Endometrium (tissue), 2 donors: ENCODE data around the gene CIT.
"Not testable (repeated sequence)": the region's sequence is repeated elsewhere in the genome, so short reads cannot be mapped to it uniquely, and the experiment has no call there.

Experiments used
- FAIRE-seq: peaks from 2 replicates; lab custom pipeline; 2012; peaks lifted over from hg19 to GRCh38; lab: Jason Lieb, UNC
- donor health status: control.
- donor health status: control.

The CIT gene

DNA sequence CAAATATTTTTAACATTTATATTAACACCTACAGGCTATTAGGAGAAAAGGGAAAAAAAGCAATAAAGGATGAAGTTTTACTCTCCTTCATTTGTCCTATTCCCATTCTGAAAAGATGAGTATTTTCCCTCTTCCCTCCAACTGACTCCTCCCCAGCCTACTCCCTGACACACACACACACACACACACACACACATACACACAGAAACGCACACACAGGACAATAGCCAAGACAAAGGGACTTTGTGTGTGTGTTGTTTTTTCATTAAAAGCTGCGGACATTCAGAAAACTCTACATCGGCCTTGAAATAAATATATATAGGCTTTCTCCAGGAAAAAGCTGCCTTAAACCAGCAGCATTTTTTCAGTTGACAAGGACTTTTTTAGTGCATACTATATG, 134.4 kb downstream of the CIT start:
- FAIRE-seq = no peak

DNA sequence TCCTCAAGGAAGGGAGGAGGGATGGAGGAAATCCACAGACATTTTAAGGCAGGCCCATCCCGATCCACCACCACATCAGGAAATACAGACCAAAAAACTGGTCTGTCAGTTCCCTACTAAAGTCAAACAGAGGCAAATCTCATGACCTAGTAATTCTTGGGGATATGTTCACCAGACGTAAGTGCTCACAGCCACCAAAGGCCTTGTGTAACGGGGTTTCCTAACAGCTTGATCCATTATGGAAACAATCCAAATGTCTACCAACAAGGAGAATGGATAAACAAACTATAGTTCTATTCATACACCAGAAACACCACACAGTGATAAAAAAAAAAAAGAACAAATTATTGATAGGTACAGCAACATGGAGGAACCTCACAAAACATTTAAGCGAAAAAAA, 136.3 kb downstream of the CIT start:
- no peak for FAIRE-seq

DNA sequence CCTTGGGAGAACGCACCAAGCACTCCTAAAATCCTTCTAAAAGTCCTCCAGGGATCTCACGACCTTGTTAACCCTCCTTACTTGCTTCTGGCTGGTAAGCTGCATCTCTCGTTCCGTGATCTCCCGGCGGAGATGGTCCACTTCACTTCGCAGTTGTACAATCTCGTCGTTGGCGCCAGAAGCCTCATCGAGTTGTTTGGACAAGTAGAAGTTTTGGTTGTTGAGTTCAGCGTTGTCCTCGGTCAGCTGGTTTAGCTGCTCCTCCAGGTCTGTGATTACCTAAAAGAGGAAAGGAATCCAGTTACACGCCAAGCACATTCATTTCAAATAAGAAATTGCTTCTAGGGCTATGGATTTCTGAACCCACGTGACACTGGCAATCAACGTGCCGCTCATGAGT, 142.0 kb downstream of the CIT start:
- no peak for FAIRE-seq

DNA sequence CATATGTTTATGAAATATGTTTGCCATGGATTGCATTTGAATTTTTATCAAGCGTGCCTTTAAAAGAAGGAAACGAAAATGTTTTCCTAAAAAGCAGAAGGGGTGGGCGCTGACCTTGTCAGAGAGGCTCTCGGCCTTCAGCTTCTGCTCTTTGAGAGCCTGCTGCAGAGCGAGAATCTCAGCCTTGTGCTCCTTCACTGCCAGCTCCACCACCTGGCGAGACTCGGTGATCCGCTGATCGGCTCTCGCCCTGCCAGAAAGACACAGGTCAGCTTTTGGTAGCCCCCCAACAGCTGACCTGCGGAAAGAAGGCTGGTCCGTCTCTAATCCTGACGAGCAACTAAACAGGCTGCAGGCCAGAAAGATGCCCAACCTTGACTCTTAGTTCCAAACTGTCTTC, 146.7 kb downstream of the CIT start:
- no peak for FAIRE-seq

DNA sequence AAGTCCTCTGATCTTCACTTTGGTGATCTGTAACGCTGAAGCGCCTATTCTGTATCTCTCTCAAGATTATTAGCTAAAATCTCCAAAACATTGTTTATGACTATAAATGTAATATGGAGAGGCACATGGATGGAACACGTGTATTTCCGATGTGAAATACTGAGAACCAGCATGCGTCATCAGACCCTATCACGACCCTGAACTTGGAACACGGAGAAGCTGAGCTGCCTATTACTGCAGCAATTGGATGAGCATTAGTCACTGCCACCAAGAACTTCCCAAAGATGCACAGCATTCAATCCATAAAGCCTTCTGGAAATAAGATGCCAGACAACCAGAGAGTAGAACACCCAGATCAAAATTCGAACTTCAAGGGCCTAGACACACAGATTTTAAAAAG, 147.2 kb downstream of the CIT start:
- no peak for FAIRE-seq

DNA sequence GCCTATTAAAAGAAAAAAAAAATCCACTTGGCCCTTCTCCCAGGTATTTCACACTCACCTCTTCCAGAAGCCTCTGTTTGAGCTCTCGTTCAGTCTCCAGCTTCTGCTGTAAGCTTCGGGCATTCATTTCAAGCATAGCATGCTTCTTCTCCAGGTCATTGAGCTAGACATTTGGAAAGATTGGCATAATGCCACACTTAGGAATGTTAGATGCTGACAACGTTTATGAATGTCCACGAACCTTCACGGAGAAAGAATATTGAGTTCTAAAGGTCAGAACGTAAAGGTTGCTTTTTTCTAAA, 148.7 kb downstream of the CIT start:
- no peak for FAIRE-seq

DNA sequence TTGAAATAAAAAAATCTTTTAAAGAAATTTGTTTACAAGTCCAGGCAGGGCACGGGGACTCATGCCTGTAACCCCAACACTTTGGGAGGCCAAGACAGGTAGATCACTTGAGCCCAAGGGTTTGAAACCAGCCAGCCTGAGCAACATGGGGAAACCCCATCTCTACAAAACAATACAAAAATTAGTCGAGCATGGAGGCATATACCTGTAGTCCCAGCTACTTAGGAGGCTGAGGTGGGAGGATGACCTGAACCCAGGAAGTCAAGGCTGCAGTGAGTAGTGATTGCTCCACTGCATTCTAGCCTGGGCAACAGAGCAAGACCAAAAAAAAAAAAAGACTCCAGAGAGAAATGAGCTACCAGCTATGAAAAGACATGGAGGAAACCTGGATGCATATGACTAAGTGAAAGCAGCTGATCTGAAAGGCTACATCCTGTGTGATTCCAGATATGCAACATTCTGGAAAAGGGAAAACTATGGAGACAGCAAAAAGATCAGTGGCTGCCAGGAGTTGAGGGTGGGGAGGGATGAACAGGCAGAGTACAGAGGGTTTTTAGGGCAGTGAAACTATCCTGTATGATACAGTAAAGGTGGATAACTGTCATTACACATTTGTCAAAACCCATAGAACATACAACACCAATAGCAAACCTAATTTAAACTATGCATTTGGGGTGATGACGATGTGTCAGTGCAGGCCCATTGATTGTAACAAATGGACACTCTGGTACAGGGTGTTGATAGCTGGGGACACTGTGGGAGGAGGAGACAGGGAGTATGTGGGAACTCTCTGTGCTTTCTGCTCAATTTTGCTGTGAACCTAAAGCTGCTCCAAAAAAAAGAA, 149.3 kb downstream of the CIT start:
- no peak for FAIRE-seq

DNA sequence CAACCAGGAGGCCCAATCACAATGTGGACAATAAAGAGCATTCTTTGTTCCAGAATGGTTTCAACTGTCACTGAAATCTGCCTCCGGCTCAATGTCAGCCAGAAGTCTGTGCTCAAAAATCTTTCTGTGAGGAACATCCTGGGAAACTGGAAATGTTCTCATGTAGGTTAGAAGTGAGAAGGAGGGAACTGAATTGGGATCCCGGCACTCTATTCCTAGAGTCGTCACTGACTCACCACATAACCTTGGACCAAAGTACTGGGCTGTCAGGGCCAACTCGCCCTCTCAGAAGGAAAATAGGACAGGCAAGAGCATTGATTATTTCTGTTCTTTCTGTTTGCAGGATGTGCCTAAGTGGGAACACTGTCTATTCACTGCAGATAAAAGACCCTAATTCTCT, 151.6 kb downstream of the CIT start:
- FAIRE-seq = no peak

DNA sequence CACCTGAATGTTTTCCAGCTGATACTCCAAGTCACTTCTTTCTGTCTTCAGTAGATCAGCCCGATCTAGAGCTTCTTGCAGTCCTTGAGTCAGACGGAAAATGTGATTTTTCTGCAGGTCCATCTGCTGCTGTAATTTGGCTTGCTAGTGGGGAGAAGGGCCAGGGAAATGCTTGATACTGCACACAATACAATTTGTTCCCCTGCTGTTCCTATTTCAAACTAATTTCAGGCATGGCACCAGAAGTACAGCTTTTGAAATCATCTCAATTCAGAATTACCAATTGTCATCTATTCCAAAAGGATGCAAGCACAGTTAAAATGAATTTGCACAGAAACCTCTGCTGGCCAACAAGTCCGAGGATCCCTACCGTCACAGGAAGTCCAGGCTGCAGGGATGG, 155.8 kb downstream of the CIT start:
- FAIRE-seq = no peak

DNA sequence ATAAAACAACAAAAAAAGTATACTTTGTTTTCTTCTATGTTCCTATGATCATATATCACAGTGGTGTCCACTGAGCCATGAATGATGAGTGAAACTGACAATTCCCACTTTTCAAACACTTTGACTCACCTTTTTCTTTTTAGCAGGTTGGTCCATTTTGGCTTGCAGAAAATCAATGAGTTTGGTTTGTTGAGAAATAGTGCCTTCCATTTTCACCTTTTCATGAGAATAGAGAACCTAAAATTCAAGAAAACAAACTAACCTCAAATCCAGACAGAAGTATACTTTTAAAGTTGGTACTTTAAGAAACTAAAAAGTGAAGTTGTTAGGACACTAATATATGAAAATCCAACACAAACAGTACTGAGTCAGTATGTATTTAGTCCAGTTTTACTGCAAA, 156.8 kb downstream of the CIT start:
- no peak for FAIRE-seq

DNA sequence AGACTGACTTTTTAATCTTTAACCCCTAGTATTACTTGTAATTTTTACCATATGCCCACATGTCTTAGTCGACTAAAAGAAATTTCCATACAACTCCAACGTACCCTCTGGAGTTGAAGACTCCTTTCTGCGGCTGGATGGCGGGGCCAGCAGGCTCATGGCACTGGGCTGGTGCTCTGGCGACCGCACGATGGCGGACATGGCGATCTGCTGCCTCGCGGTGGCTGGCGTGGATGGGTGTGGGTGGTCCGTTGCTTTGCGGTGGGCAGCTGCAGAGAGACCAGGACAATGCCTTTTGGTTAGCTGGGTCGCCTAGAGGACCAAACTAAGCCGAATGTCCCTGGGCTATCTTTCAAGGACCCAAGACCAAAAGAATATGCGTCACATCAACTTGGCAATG, 159.0 kb downstream of the CIT start:
- FAIRE-seq = no peak

DNA sequence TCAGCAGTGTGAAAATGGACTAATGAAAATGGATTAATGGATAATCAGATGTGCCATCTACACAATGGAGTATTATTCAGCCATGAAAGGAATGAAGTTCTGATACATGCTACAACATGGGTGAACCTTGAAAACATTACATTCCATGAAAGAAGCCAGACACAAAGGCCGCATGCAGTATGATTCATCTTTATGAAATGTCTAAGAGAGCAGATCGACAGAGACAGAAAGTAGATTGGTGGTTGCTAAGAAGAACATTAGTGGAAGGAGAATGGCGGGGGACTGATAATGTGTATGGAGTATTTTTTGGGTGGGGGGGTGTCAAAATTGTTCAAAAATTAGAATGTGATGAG, 161.9 kb downstream of the CIT start:
- no peak for FAIRE-seq

DNA sequence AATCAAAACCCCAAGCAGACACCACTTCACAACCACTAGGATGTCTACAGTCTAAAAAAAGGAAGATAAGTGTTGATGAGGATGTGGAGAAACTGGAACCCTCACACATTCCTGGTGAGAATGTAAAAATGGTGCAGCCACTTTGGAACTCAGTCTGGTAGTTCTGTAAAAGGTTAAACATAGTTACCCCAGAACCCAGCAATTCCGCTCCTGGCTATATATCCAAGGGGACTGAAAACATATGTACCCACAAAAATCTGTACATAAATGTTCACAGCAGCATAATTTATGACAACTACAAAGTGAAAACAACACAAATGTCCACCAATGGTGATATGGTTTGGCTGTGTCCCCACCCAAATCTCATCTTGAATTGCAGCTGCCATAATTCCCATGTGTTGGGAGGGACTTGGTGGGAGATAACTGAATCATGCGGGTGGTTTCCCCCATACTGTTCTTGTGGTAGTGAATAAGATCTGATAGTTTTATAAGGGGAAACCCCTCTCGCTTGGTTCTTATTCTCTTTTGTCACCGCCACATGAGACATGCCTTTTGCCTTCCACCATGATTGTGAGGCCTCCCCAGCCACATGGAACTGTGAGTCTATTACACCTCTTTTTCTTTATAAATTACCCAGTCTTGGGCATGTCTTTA, 162.4 kb downstream of the CIT start:
- FAIRE-seq = no peak

DNA sequence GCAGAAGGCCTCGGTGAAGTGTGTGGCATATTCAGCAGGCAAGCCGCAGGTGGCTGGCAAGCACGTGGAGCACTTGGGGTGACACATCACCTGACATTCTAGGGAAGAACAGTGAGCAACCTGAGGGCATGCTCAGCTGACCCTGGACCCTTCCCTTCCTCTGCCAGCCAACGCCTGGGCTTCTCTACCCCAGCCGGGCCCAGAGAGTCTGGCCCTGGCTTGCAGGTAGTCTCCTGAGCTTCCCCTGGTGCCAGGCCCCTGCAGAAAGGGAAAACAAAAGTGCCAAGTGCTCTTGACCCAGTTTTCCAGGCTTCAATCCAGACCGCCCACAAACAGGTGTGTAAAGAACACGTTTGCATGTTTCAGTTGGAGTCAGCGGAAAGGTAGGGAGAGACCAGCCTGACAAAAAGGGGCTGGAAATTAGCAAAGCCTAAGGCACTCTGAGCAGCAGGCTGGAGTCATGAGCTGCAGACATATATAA, 163.5 kb downstream of the CIT start:
- no peak for FAIRE-seq

DNA sequence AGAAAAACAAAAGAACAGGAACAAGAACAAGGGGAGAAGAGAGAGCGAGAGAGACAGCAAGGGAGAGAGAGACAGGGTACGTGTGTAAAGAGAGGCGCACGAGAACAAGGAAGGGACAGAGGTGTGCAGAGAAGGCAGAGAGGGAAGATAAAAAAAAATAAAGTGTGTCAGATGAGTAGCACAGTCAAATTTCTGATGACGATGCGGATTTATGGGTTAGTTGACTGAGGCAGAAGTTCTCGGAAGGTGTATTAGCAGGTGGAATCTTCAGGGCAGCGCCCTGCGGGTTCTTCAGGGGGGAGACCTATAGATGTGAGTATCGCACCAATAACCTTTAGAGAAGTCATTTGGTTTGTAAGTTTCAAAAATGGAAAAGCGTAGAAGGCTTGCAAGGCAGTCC, 164.4 kb downstream of the CIT start:
- no peak for FAIRE-seq

DNA sequence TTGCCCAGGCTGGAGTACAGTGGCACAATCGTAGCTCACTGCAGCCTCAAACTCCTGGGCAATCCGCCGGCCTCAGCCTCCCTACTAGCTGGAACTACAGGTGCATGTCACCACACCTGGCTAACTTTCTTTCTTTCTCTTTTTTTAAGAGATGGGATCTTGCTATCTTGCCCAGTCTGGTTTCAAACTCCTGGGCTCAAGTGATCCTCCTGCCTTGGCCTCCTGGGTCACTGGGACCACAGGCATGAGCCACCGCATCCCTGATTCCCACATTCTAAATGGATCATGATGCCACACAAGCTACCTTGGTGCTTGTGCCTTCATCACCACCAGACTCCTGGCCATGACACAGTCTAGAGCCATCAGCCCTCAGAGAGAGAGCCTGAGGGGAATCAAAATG, 165.4 kb downstream of the CIT start:
- FAIRE-seq = no peak

DNA sequence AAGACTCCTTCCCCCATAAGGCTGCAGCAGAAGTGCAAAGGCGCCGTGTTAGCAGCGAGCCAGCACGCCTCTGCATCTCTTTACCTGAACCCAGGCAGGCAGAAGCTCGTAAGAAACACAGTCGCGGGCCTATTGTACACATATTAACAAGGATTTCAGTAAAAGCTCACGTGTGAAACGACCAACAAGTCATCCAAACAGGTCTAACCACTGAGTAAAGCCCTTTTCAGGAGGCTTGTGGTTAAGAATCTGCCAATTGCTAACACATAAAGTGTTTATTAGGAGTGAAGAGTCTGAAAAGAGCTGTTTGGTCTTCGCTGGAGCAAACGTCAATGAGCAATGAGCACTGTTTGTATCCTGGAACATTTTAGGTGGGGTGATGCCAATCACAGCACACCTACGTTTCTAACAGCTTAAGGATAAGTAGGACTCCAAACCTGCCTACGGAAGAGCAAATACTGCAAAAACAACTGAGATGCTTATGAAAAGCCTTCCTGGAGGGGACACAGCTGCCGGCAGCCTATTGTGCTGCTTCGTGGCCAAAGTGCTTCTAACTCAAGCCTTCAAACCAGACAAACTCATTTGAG, 166.1 kb downstream of the CIT start:
- no peak for FAIRE-seq

DNA sequence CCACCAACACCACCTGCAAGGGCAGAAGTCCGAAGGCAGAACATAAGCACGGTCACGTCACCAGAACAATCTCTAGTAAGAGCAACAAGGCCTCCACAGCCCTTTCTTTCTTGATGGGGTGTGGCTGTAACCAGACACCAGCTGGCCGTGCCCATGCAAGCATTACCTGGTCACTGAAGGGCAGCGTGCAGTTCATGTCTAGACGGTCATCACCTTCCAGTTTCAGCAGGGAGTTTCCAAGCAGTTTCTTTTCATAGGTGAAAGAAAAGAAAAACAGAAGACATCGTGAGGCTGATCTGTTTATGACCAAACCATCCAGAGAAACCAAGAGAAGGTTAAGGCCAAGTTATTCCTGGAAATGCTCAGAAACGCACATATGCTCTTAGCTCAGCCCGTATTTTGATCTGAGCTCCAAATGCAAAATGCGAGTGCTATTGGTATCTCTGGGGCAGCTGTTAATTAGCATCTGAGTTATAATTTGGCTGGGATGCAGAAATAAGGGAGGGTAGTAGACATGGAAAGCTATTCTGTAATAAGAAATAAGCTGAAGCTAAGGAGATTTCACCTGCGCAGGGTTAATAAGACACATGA, 166.7 kb downstream of the CIT start:
- no peak for FAIRE-seq

DNA sequence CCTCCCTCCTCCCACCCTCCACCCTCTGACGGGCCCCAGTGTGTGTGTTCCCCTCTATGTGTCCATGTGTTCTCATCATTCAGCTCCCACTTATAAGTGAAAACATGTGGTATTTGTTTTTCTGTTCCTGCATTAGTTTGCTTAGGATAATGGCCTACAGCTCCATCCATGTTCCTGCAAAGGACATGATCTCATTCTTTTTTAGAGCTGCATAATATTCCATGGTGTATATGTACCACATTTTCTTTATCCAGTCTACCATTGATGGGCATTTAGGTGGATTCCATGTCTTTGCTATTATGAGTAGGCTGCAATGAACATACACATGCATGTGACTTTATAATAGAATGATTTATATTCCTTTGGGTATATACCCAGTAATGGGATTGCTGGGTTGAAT, 170.7 kb downstream of the CIT start:
- FAIRE-seq = not testable (repeated sequence)

DNA sequence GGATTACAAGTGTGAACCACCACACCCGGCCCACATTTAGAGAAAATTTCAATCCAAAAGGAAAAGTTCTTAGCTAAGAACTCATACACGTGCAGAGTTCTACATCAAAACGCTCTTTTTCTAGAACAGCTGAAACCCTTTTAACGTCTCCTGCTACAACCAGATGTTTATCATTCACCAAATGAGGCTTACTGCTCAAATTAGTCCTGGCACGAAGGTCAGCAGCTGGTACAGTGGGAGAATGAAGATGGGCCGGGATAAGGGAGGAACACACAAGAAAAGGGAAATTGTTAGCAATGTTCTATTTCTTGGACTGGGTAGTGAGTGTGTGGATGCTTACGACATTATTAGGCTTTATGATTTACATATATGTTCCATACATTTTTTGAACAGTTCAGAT, 171.9 kb downstream of the CIT start:
- no peak for FAIRE-seq

DNA sequence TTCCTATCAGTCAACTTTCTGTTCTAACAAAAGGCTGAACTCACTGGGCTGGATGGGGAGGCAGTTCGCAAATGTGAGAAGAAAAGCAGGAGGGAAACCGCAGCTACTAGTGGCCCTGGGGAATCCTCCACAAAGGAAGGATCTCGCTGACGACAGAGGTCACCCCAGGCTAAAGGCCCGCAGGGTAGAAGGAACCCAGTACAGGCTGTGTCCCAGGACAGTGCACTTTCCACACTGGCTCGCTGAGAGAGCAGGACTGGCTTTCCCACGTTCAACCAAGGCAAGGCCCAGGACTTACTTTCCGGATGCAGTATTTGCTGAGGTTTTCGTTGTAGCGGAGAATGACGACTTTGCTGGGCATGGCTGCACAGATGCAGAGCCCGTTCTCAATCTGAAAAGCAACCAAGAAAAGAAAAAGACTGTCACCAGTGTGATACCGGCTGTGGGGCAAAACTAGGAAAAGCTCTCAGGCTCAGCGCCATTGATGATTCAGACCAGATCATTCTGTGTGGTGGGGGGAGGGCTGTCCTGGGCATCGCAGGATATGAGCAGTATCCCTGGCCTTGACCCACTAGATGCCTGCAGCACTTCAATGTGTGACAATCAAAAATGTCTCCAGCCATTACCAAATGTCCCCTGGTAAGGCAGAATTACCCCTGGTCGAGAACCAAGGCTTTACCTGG, 172.9 kb downstream of the CIT start:
- FAIRE-seq = no peak

DNA sequence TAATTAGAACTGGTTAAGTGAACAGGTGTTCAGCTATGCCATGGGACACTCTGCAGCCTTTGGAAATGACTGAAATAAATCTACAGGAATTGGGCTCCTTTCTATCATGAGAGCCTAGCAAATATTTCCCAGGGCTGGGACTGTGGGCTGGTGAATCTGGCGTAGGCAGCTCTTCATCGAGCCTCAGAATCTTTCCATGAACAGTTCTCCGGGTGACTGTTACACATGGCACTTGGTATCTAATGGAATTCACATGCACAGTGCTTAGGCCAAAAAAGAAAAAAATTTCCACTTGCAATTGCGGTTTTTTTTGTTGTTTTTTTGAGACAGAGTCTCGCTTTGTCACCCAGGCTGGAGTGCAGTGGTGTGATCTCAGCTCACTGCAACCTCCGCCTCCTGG, 177.0 kb downstream of the CIT start:
- FAIRE-seq = no peak
